Measurements from ENCODE around the gene PAGR1. TPM values are rescaled to one million over a fixed set of nuclear protein-coding genes. Genes with fewer than 3 reads are reported as not detected.
A peak's percentile ranks its signal among the peaks of the same experiment; 100 is the strongest.
"Not testable (repeated sequence)": the region's sequence is repeated elsewhere in the genome, so short reads cannot be mapped to it uniquely, and the experiment has no call there.

PAGR1 gene
- total RNA-seq, 2 donors from 2014 or later: 15.1 to 16.6 TPM

- intact Hi-C loops (cut with DNase I): no loop called here
- no peak for DNase-seq
- ATAC-seq: no peak
Observed at GRCh38 chr16:29850998-29851397, 35.0 kb downstream of the PAGR1 start.

- intact Hi-C loops (cut with DNase I): no loop called here
- ATAC-seq: peak; percentile 52 to 70
- no peak for DNase-seq
Observed at GRCh38 chr16:29852654-29853053, 36.7 kb downstream of the PAGR1 start.

GRCh38 chr16:29854520-29855100 lies 38.7 kb downstream of the PAGR1 start:
- ATAC-seq (no peak), DNase-seq (no peak)
- intact Hi-C loops (cut with DNase I): no loop called here

- intact Hi-C loops (cut with DNase I): no loop called here
- DNase-seq (no peak), ATAC-seq (no peak)
Observed at GRCh38 chr16:29857133-29857760, 41.3 kb downstream of the PAGR1 start.

- DNase-seq: no peak
- no peak for ATAC-seq
- intact Hi-C loops (cut with DNase I): no loop called here
Observed at GRCh38 chr16:29858149-29858849, 42.3 kb downstream of the PAGR1 start.

- intact Hi-C loops (cut with DNase I): no loop called here
- no peak for DNase-seq
- no peak for ATAC-seq
Observed at GRCh38 chr16:29858974-29859373, 43.0 kb downstream of the PAGR1 start.

- DNase-seq (no peak), ATAC-seq (peak in 1 of 2 donors; percentile 21)
- intact Hi-C loops (cut with DNase I): loop anchor here (10.0 kb wide), 2 partner anchors 145 to 155 kb away; partner anchors contain the start of gene DOC2A (in 1 of the 2)
Observed at GRCh38 chr16:29860218-29860617, 44.3 kb downstream of the PAGR1 start.

GRCh38 chr16:29862383-29862883 lies 46.5 kb downstream of the PAGR1 start:
- intact Hi-C loops (cut with DNase I): loop anchor here (10.0 kb wide), 2 partner anchors 142 to 152 kb away; partner anchors contain the start of gene DOC2A (in 1 of the 2)
- peak; percentile 2 to 9 for ATAC-seq
- DNase-seq: peak; percentile 45

GRCh38 chr16:29862884-29863668 lies 47.1 kb downstream of the PAGR1 start, which contains the start of gene CDIPT:
CDIPT (minus strand) TSS chr16:29863226; CDS start chr16:29862857, 369 bp downstream.
- ATAC-seq (peak; percentile 97), DNase-seq (peak; percentile 96)
- intact Hi-C loops (cut with DNase I): loop anchor here (10.0 kb wide), 2 partner anchors 142 to 152 kb away; partner anchors contain the start of gene DOC2A (in 1 of the 2)

GRCh38 chr16:29863669-29863984 lies 47.7 kb downstream of the PAGR1 start:
- ATAC-seq (no peak), DNase-seq (no peak)
- intact Hi-C loops (cut with DNase I): loop anchor here (10.0 kb wide), 2 partner anchors 141 to 151 kb away; partner anchors contain the start of gene DOC2A (in 1 of the 2)

- ATAC-seq (no peak), DNase-seq (no peak)
- intact Hi-C loops (cut with DNase I): loop anchor here (10.0 kb wide), 2 partner anchors 141 to 151 kb away; partner anchors contain the start of gene DOC2A (in 1 of the 2)
Observed at GRCh38 chr16:29864205-29864604, 48.3 kb downstream of the PAGR1 start.

- intact Hi-C loops (cut with DNase I): loop anchor here (10.0 kb wide), 2 partner anchors 136 to 146 kb away; partner anchors contain the start of gene DOC2A (in 1 of the 2)
- ATAC-seq (no peak), DNase-seq (no peak)
Observed at GRCh38 chr16:29868396-29869009, 52.6 kb downstream of the PAGR1 start.

GRCh38 chr16:29869067-29869466 lies 53.1 kb downstream of the PAGR1 start:
- DNase-seq, ATAC-seq: not testable (repeated sequence)
- intact Hi-C loops (cut with DNase I): loop anchor here (10.0 kb wide), 2 partner anchors 136 to 146 kb away; partner anchors contain the start of gene DOC2A (in 1 of the 2)

Other genes with a start within 250 kb of the PAGR1 start
- 1 to 10 TPM; 1.4 to 3.7 TPM for gene SPN, start 152.9 kb upstream of the PAGR1 start, total RNA-seq
- 10 to 100 TPM; 20.4 to 22.0 TPM for gene QPRT, start 137.0 kb upstream of the PAGR1 start, total RNA-seq
- gene C16orf54, start 70.2 kb upstream of the PAGR1 start, total RNA-seq: 1 to 10 TPM; 1.3 to 1.7 TPM
- gene ZG16, start 37.9 kb upstream of the PAGR1 start, total RNA-seq: not detected
- gene KIF22, start 25.4 kb upstream of the PAGR1 start, total RNA-seq: 10 to 100 TPM; 22.1 to 30.1 TPM
- gene MAZ, start 9.6 kb upstream of the PAGR1 start, total RNA-seq: 10 to 100 TPM; 84.8 to 96.7 TPM
- 1 to 10 TPM; 2.2 to 3.0 TPM for gene PRRT2, start 4.0 kb upstream of the PAGR1 start, total RNA-seq
- 10 to 100 TPM; 72.7 to 82.4 TPM for gene MVP, start 4.3 kb downstream of the PAGR1 start, total RNA-seq
- 10 to 100 TPM; 88.8 to 90.8 TPM for gene CDIPT, start 47.1 kb downstream of the PAGR1 start, total RNA-seq
- gene SEZ6L2, start 83.4 kb downstream of the PAGR1 start, total RNA-seq: 1 to 10 TPM in 1 of 2 donors, under 1 TPM in 1; 0.82 to 1.8 TPM
- gene ASPHD1, start 84.3 kb downstream of the PAGR1 start, total RNA-seq: 1 to 10 TPM in 1 of 2 donors, under 1 TPM in 1; 0.59 to 1.0 TPM
- 10 to 100 TPM in 1 of 2 donors, 1 to 10 TPM in 1; 7.6 to 10.1 TPM for gene KCTD13, start 110.1 kb downstream of the PAGR1 start, total RNA-seq
- gene TMEM219, start 145.9 kb downstream of the PAGR1 start, total RNA-seq: 10 to 100 TPM; 73.8 to 78.8 TPM
- gene TAOK2, start 157.7 kb downstream of the PAGR1 start, total RNA-seq: 10 to 100 TPM; 33.6 to 45.8 TPM
- 10 to 100 TPM; 13.0 to 18.4 TPM for gene HIRIP3, start 179.5 kb downstream of the PAGR1 start, total RNA-seq
- gene INO80E, start 180.1 kb downstream of the PAGR1 start, total RNA-seq: 10 to 100 TPM; 33.6 to 35.9 TPM
- gene DOC2A, start 194.9 kb downstream of the PAGR1 start, total RNA-seq: under 1 TPM; 0.63 to 0.77 TPM
- not detected for gene C16orf92, start 207.0 kb downstream of the PAGR1 start, total RNA-seq
- not detected for gene TLCD3B, start 215.1 kb downstream of the PAGR1 start, total RNA-seq
- gene ALDOA, start 249.6 kb downstream of the PAGR1 start, total RNA-seq: 1,000 to 10,000 TPM; 2,548 to 2,783 TPM